ENCODE data around the gene THOC5.

Gene THOC5

GRCh38 chr22:29518427-29518826 lies 35.1 kb downstream of the THOC5 start:
- no peak overlapping the region for H3K4me3 ChIP-seq (replicated peaks; ENCODE audit: insufficient read depth, low read length)
- no peaks in the 10 kb centered on the region for H3K27me3 ChIP-seq (ENCODE audit: insufficient read depth, poor library complexity, severe bottlenecking)
- TF ChIP-seq SPI1 (IDR thresholded peaks at IDR 0.05; ENCODE audit: borderline replicate concordance, low read depth) (no peak), GABPA (IDR thresholded peaks at IDR 0.05; ENCODE audit: low read depth) (no peak)
- no peak overlapping the region for H3K27ac ChIP-seq (replicated peaks)
- no peak for DNase-seq (ENCODE audit: low read depth in 1 of 2, low spot score in 1 of 2)

GRCh38 chr22:29517215-29517908 lies 36.2 kb downstream of the THOC5 start:
- no peak for DNase-seq (ENCODE audit: low read depth in 1 of 2, low spot score in 1 of 2)
- TF ChIP-seq, protein P1, sequence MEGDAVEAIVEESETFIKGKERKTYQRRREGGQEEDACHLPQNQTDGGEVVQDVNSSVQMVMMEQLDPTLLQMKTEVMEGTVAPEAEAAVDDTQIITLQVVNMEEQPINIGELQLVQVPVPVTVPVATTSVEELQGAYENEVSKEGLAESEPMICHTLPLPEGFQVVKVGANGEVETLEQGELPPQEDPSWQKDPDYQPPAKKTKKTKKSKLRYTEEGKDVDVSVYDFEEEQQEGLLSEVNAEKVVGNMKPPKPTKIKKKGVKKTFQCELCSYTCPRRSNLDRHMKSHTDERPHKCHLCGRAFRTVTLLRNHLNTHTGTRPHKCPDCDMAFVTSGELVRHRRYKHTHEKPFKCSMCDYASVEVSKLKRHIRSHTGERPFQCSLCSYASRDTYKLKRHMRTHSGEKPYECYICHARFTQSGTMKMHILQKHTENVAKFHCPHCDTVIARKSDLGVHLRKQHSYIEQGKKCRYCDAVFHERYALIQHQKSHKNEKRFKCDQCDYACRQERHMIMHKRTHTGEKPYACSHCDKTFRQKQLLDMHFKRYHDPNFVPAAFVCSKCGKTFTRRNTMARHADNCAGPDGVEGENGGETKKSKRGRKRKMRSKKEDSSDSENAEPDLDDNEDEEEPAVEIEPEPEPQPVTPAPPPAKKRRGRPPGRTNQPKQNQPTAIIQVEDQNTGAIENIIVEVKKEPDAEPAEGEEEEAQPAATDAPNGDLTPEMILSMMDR (IDR thresholded peaks at IDR 0.05; ENCODE audit: insufficient read depth, low read length) = no peak
- TF ChIP-seq SPI1 (IDR thresholded peaks at IDR 0.05; ENCODE audit: borderline replicate concordance, low read depth) = no peak
- no peaks in the 10 kb centered on the region for H3K27me3 ChIP-seq (ENCODE audit: insufficient read depth, poor library complexity, severe bottlenecking)
- no peak overlapping the region for H3K27ac ChIP-seq (replicated peaks)
- H3K4me3 ChIP-seq (replicated peaks; ENCODE audit: insufficient read depth, low read length) = no peak overlapping the region

DNA sequence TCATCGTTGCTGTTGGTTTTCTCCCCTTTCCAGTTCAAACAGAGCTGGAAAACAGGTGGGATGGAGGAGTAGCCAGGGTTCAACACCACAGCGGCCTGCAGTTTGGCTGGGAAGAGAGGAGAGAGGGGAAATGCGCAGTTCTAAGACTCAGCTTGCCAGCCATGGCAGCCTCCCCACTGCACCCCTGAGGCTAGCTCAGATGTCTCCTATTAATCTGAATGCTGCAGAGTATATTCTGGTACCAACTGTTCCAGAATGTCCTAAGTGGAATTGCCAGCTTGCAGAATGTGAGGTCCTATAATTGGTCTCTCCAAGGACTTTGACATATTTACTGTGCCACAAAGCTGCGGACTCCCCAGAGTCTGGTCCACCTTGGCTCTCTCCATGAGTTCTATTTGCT lies 41.5 kb downstream of the THOC5 start:
- H3K4me3 ChIP-seq (replicated peaks; ENCODE audit: insufficient read depth, low read length) = no peak overlapping the region
- DNase-seq (ENCODE audit: low read depth in 1 of 2, low spot score in 1 of 2) = no peak
- H3K27ac ChIP-seq (replicated peaks) = no peak overlapping the region
- no peaks in the 10 kb centered on the region for H3K27me3 ChIP-seq (ENCODE audit: insufficient read depth, poor library complexity, severe bottlenecking)
- TF ChIP-seq SPI1 (IDR thresholded peaks at IDR 0.05; ENCODE audit: borderline replicate concordance, low read depth) (no peak), REST (IDR thresholded peaks at IDR 0.05; ENCODE audit: insufficient replicate concordance, low read depth) (no peak)

- no peaks in the 10 kb centered on the region for H3K27me3 ChIP-seq (ENCODE audit: insufficient read depth, poor library complexity, severe bottlenecking)
- DNase-seq (ENCODE audit: low read depth in 1 of 2, low spot score in 1 of 2) = no peak
- no peak overlapping the region for H3K27ac ChIP-seq (replicated peaks)
- TF ChIP-seq GABPA (IDR thresholded peaks at IDR 0.05; ENCODE audit: low read depth) (no peak), REST (IDR thresholded peaks at IDR 0.05; ENCODE audit: insufficient replicate concordance, low read depth) (no peak), POLR2AphosphoS5 (IDR thresholded peaks at IDR 0.05; ENCODE audit: low read depth) (no peak), SPI1 (IDR thresholded peaks at IDR 0.05; ENCODE audit: borderline replicate concordance, low read depth) (no peak)
- TF ChIP-seq, protein P1 (IDR thresholded peaks at IDR 0.05; ENCODE audit: insufficient read depth, low read length) = no peak
- H3K4me3 ChIP-seq (replicated peaks; ENCODE audit: insufficient read depth, low read length) = no peak overlapping the region
These were observed 42.3 kb downstream of the THOC5 start for GRCh38 chr22:29511126-29511862.
